ENCODE data around the gene PPP2R2B.
A peak's percentile ranks its signal among the peaks of the same experiment; 100 is the strongest.
"Not testable (repeated sequence)": the region's sequence is repeated elsewhere in the genome, so short reads cannot be mapped to it uniquely, and the experiment has no call there.

The PPP2R2B gene

GRCh38 chr5:146758076-146758475 is 120.5 kb downstream of the PPP2R2B start:
- no peak overlapping the region for H3K4me3 ChIP-seq
- H3K27ac ChIP-seq = no peak overlapping the region

- H3K27ac ChIP-seq = no peak overlapping the region
- no peak overlapping the region for H3K4me3 ChIP-seq
Measured at GRCh38 chr5:146756546-146756945, 122.0 kb downstream of the PPP2R2B start.

GRCh38 chr5:146755793-146756192 is 122.8 kb downstream of the PPP2R2B start:
- Histone ChIP-seq H3K27ac (no peak overlapping the region), H3K4me3 (no peak overlapping the region)

GRCh38 chr5:146754621-146755020 is 123.9 kb downstream of the PPP2R2B start:
- Histone ChIP-seq H3K4me3 (no peak overlapping the region), H3K27ac (peak overlapping the region in 3 of 21 experiments; percentile 33 to 88 (median 80))

GRCh38 chr5:146753641-146754040 is 124.9 kb downstream of the PPP2R2B start:
- Histone ChIP-seq H3K27ac (peak overlapping the region in 4 of 21 experiments; percentile 33 to 88 (median 70)), H3K4me3 (no peak overlapping the region)

GRCh38 chr5:146751781-146752401 is 126.7 kb downstream of the PPP2R2B start:
- Histone ChIP-seq H3K4me3 (no peak overlapping the region), H3K27ac (peak overlapping the region in 9 of 21 experiments; percentile 21 to 88 (median 46))

- Histone ChIP-seq H3K27ac (peak overlapping the region in 5 of 21 experiments; percentile 18 to 88 (median 46)), H3K4me3 (no peak overlapping the region)
Measured at GRCh38 chr5:146751054-146751453, 127.5 kb downstream of the PPP2R2B start.

- H3K4me3 ChIP-seq = no peak overlapping the region
- H3K27ac ChIP-seq = no peak overlapping the region
Measured at GRCh38 chr5:146748533-146748932, 130.0 kb downstream of the PPP2R2B start.

GRCh38 chr5:146745931-146746577 is 132.5 kb downstream of the PPP2R2B start:
- Histone ChIP-seq H3K4me3 (no peak overlapping the region), H3K27ac (no peak overlapping the region)

GRCh38 chr5:146744068-146744745 is 134.3 kb downstream of the PPP2R2B start:
- H3K27ac ChIP-seq = no peak overlapping the region

GRCh38 chr5:146734936-146735577 is 143.5 kb downstream of the PPP2R2B start:
- Histone ChIP-seq H3K4me3 (no peak overlapping the region), H3K27ac (no peak overlapping the region)

More at GRCh38 chr5:146744068-146744745, 134.3 kb downstream of the PPP2R2B start:
- no peak overlapping the region for H3K4me3 ChIP-seq

- Histone ChIP-seq H3K4me3 (no peak overlapping the region), H3K27ac (no peak overlapping the region)
Measured at GRCh38 chr5:146732962-146733361, 145.6 kb downstream of the PPP2R2B start.

GRCh38 chr5:146731909-146732659 is 146.5 kb downstream of the PPP2R2B start:
- Histone ChIP-seq H3K27ac (no peak overlapping the region), H3K4me3 (no peak overlapping the region)

- H3K4me3 ChIP-seq, H3K27ac ChIP-seq: not testable (repeated sequence)
Measured at GRCh38 chr5:146728746-146729145, 149.8 kb downstream of the PPP2R2B start.

- Histone ChIP-seq H3K27ac (no peak overlapping the region), H3K4me3 (no peak overlapping the region)
Measured at GRCh38 chr5:146726891-146727290, 151.7 kb downstream of the PPP2R2B start.

- Histone ChIP-seq H3K4me3 (no peak overlapping the region), H3K27ac (no peak overlapping the region)
Measured at GRCh38 chr5:146726020-146726419, 152.5 kb downstream of the PPP2R2B start.

GRCh38 chr5:146725025-146725424 is 153.5 kb downstream of the PPP2R2B start:
- H3K4me3 ChIP-seq = no peak overlapping the region

GRCh38 chr5:146722361-146722779 is 156.2 kb downstream of the PPP2R2B start:
- H3K27ac ChIP-seq = no peak overlapping the region
- no peak overlapping the region for H3K4me3 ChIP-seq

More at GRCh38 chr5:146725025-146725424, 153.5 kb downstream of the PPP2R2B start:
- no peak overlapping the region for H3K27ac ChIP-seq

GRCh38 chr5:146721073-146721815 is 157.3 kb downstream of the PPP2R2B start:
- Histone ChIP-seq H3K27ac (no peak overlapping the region), H3K4me3 (no peak overlapping the region)
